SU-DHL-6 (cell line): ENCODE results near the gene NLRP13.

Experiments
- EZH2phosphoT487 ChIP-seq: fragments of 200-600 bp; sonication (generic), shearing (Covaris generic); conservative IDR thresholded peaks from 2 replicates; pipeline ENCODE4 v1.6.1; 2018; ENCODE audit warnings: mild to moderate bottlenecking, antibody characterized with exemption, low read length, moderate library complexity, mixed read lengths
- TF ChIP-seq, protein P1 (sequence below): fragments of 200-600 bp; sonication (generic); IDR thresholded peaks from one replicate; pipeline ENCODE4 v1.5.1; 2017; ENCODE audit warnings: antibody characterized with exemption, mild to moderate bottlenecking, low read length, moderate library complexity; ENCODE audit not compliant: insufficient read depth, poor library complexity, severe bottlenecking

DNA sequence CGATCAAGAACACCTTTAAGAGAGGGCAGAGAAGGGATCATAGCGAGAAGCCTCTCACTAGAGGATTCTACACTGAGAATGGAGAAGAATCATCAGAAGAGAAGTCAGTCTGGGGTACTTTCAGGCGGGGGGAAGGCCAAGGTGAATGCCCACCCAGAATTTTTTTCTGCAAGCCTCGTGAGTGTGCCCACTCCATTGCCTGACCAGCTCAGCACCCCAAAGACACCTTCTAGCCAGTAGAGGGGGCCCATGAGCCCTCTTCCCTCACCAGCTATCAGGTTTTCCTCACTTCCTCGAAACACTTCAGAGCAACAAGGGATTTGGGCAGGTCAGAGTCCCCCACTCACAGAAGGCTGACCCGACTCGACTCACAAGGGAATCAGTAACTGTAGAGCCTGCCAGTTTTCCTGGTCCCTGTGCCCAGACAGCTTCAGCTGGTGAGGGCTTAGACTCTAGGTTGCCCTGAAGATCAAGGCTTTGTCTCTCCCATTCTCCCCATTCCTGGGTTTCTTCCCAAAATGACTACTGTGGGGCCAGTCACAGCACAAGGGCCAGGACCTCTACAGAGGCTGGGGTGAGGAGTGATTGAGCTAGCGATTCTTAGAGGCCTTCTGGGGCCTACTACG is 18.4 kb downstream of the NLRP13 start:
- TF ChIP-seq, protein P1, sequence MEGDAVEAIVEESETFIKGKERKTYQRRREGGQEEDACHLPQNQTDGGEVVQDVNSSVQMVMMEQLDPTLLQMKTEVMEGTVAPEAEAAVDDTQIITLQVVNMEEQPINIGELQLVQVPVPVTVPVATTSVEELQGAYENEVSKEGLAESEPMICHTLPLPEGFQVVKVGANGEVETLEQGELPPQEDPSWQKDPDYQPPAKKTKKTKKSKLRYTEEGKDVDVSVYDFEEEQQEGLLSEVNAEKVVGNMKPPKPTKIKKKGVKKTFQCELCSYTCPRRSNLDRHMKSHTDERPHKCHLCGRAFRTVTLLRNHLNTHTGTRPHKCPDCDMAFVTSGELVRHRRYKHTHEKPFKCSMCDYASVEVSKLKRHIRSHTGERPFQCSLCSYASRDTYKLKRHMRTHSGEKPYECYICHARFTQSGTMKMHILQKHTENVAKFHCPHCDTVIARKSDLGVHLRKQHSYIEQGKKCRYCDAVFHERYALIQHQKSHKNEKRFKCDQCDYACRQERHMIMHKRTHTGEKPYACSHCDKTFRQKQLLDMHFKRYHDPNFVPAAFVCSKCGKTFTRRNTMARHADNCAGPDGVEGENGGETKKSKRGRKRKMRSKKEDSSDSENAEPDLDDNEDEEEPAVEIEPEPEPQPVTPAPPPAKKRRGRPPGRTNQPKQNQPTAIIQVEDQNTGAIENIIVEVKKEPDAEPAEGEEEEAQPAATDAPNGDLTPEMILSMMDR = peak; percentile 23
- no peak for TF ChIP-seq EZH2phosphoT487
